Kidney epithelial cell (primary cell): ENCODE results near the gene SNTG2. TPM values are rescaled to one million over a fixed set of nuclear protein-coding genes. Genes with fewer than 3 reads are reported as not detected.
A peak's percentile ranks its signal among the peaks of the same experiment; 100 is the strongest.

Source experiments
- DNase-seq: peaks from one replicate; pipeline ENCODE4 v3.0.0-alpha.2; 2010; ENCODE audit warnings: low read depth
- H3K27me3 ChIP-seq: 2 replicates; pipeline ENCODE4 v1.6.0; 2011; ENCODE audit warnings: low read length; ENCODE audit not compliant: control insufficient read depth, insufficient read depth
- H3K36me3 ChIP-seq: 2 replicates; pipeline ENCODE4 v1.5.1; 2011; ENCODE audit warnings: low read length; ENCODE audit not compliant: control insufficient read depth, insufficient read depth
- H3K4me3 ChIP-seq: 2 replicates; pipeline ENCODE4 v1.5.1; 2011; ENCODE audit warnings: low read depth, mild to moderate bottlenecking, control low read depth, low read length
- CTCF ChIP-seq: IDR thresholded peaks from 2 replicates; pipeline ENCODE4 v1.5.1; 2011; ENCODE audit warnings: mild to moderate bottlenecking, moderate library complexity, low read length, control low read depth, inconsistent platforms; ENCODE audit not compliant: insufficient read depth, poor library complexity, severe bottlenecking
- total RNA-seq: library from RNA; depleted of rRNA; stranded (reverse); fragments of >200 nt; gene quantifications from 2 replicates; pipeline ENCODE4 v1.2.3, GENCODE V29; 2015

Gene SNTG2
- total RNA-seq, 1 donor from 2014 or later, result 0.38 TPM

- Histone ChIP-seq H3K27me3 (no peaks in the 10 kb centered on the region), H3K4me3 (no peak overlapping the region), H3K36me3 (no peaks in the 10 kb centered on the region)
- no peak for TF ChIP-seq CTCF
- no peak for DNase-seq
Observed at GRCh38 chr2:1068822-1069221, 118.2 kb downstream of the SNTG2 start.

- Histone ChIP-seq H3K27me3 (no peaks in the 10 kb centered on the region), H3K36me3 (no peaks in the 10 kb centered on the region), H3K4me3 (no peak overlapping the region)
- no peak for TF ChIP-seq CTCF
- DNase-seq, result no peak
Observed at GRCh38 chr2:1069847-1070246, 119.2 kb downstream of the SNTG2 start.

GRCh38 chr2:1070601-1071000 lies 120.0 kb downstream of the SNTG2 start:
- TF ChIP-seq CTCF, result peak; percentile 27
- Histone ChIP-seq H3K4me3 (no peak overlapping the region), H3K36me3 (no peaks in the 10 kb centered on the region), H3K27me3 (no peaks in the 10 kb centered on the region)
- DNase-seq, result no peak

- Histone ChIP-seq H3K36me3 (no peaks in the 10 kb centered on the region), H3K4me3 (no peak overlapping the region), H3K27me3 (no peaks in the 10 kb centered on the region)
- no peak for DNase-seq
- TF ChIP-seq CTCF, result no peak
Observed at GRCh38 chr2:1071650-1072049, 121.0 kb downstream of the SNTG2 start.

- no peaks in the 10 kb centered on the region for H3K36me3 ChIP-seq
- no peak for TF ChIP-seq CTCF
- DNase-seq, result no peak
- no peaks in the 10 kb centered on the region for H3K27me3 ChIP-seq
- no peak overlapping the region for H3K4me3 ChIP-seq
Observed at GRCh38 chr2:1072250-1072649, 121.6 kb downstream of the SNTG2 start.

GRCh38 chr2:1077911-1078310 lies 127.3 kb downstream of the SNTG2 start:
- DNase-seq, result no peak
- TF ChIP-seq CTCF, result no peak
- no peak overlapping the region for H3K4me3 ChIP-seq
- no peaks in the 10 kb centered on the region for H3K36me3 ChIP-seq
- no peaks in the 10 kb centered on the region for H3K27me3 ChIP-seq
